ENCODE measurements around the gene SLC9A3. TPM values are rescaled to one million over a fixed set of nuclear protein-coding genes. Genes with fewer than 3 reads are reported as not detected.

Gene SLC9A3
- total RNA-seq, 1 experiment from 2014 or later = 1.5 TPM

DNA sequence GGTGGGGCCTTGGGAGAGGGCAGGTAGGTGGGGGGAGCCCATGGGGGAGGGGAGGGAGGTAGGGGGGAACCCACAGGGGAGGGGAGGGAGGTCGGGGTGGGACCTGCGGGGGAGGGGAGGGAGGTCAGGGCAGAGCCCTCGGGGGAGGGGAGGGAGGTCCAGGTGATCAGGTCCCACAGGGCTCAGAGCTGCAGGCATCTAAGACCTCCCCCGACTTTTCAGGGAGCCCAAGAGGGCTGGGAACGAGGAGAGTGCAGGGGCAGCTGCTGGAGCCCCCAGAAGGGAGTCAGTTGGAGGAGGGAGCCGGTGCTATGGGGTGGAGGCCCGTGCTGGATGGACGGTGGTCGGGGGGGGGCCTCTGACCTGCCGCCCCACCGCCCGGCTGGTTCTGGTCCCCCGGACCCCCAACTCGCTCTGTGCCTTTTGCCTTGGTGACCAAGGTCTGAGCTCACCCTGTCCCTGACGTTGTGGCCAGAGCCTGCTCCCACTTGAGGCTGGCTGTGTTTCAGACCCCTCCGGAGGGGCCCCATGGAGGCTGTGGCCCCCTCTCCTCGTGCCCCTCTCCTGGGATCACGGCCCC lies 31.8 kb downstream of the SLC9A3 start:
- Histone ChIP-seq H3K79me2 (ENCODE audit: insufficient read depth, low read length) (no peaks in the 10 kb centered on the region), H3K9me3 (ENCODE audit: control insufficient read depth in 1 of 2, insufficient read depth in 1 of 2, low read depth in 1 of 2, low read length in 2 of 2) (no peaks in the 10 kb centered on the region), H3K9ac (ENCODE audit: low read length) (no peak overlapping the region), H4K20me1 (ENCODE audit: insufficient read depth) (no peaks in the 10 kb centered on the region), H3K27me3 (ENCODE audit: insufficient read depth, low read length) (no peaks in the 10 kb centered on the region), H3K4me1 (ENCODE audit: control insufficient read depth in 1 of 2, insufficient read depth in 2 of 2, low read length in 2 of 2) (no peaks in the 10 kb centered on the region), H3K4me3 (replicated peaks in 1 of 2; ENCODE audit: low read depth in 1 of 2, low read length in 2 of 2) (no peak overlapping the region), H2AFZ (ENCODE audit: low read depth, low read length, poor library complexity, severe bottlenecking) (no peak overlapping the region), H3K27ac (ENCODE audit: low read depth, low read length) (no peak overlapping the region), H3K36me3 (ENCODE audit: control insufficient read depth in 1 of 2, insufficient read depth in 2 of 2, low read length in 2 of 2) (no peaks in the 10 kb centered on the region), H3K4me2 (ENCODE audit: low read length) (no peak overlapping the region), H3K9me2 (ENCODE audit: insufficient read depth) (no peaks in the 10 kb centered on the region)
- ChIA-PET RAD21 (ENCODE audit: low non-redundant PET in 1 of 2, low total read pairs in 2 of 2, uncharacterized antibody in 2 of 2, unreplicated experiment in 2 of 2) (no interaction called here), POLR2A (no interaction called here), CTCF (no interaction called here)
- BruUV-seq (replicated peaks) = no TSS peak
- intact Hi-C loops (cut with micrococcal nuclease) = no loop called here
- ATAC-seq (no peak), DNase-seq (ENCODE audit: low read depth, low spot score) (no peak)
- TF ChIP-seq JUND (IDR thresholded peaks at IDR 0.05) (no peak), TCF7L2 (IDR thresholded peaks at IDR 0.05; ENCODE audit: borderline replicate concordance, extremely low read depth, insufficient read depth, insufficient read length) (no peak), CEBPB (IDR thresholded peaks at IDR 0.05; ENCODE audit: low read depth) (no peak), EZH2phosphoT487 (IDR thresholded peaks at IDR 0.05; ENCODE audit: borderline replicate concordance) (no peak), ZNF274 (IDR thresholded peaks at IDR 0.05; ENCODE audit: low read depth, low read length) (no peak), CBX3 (IDR thresholded peaks at IDR 0.05; ENCODE audit: low read depth) (no peak), EGR1 (IDR thresholded peaks at IDR 0.05; ENCODE audit: low read depth) (no peak), POLR2AphosphoS5 (IDR thresholded peaks at IDR 0.05; ENCODE audit: low read depth, low read length) (no peak), EZH2 (IDR thresholded peaks at IDR 0.05) (no peak), FOSL1 (IDR thresholded peaks at IDR 0.05; ENCODE audit: low read depth) (no peak)
- TF ChIP-seq, protein P1, sequence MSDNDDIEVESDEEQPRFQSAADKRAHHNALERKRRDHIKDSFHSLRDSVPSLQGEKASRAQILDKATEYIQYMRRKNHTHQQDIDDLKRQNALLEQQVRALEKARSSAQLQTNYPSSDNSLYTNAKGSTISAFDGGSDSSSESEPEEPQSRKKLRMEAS (IDR thresholded peaks at IDR 0.05) = no peak
- TF ChIP-seq, protein P2, sequence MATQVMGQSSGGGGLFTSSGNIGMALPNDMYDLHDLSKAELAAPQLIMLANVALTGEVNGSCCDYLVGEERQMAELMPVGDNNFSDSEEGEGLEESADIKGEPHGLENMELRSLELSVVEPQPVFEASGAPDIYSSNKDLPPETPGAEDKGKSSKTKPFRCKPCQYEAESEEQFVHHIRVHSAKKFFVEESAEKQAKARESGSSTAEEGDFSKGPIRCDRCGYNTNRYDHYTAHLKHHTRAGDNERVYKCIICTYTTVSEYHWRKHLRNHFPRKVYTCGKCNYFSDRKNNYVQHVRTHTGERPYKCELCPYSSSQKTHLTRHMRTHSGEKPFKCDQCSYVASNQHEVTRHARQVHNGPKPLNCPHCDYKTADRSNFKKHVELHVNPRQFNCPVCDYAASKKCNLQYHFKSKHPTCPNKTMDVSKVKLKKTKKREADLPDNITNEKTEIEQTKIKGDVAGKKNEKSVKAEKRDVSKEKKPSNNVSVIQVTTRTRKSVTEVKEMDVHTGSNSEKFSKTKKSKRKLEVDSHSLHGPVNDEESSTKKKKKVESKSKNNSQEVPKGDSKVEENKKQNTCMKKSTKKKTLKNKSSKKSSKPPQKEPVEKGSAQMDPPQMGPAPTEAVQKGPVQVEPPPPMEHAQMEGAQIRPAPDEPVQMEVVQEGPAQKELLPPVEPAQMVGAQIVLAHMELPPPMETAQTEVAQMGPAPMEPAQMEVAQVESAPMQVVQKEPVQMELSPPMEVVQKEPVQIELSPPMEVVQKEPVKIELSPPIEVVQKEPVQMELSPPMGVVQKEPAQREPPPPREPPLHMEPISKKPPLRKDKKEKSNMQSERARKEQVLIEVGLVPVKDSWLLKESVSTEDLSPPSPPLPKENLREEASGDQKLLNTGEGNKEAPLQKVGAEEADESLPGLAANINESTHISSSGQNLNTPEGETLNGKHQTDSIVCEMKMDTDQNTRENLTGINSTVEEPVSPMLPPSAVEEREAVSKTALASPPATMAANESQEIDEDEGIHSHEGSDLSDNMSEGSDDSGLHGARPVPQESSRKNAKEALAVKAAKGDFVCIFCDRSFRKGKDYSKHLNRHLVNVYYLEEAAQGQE (IDR thresholded peaks at IDR 0.05; ENCODE audit: low read depth) = no peak
- TF ChIP-seq, protein P3, sequence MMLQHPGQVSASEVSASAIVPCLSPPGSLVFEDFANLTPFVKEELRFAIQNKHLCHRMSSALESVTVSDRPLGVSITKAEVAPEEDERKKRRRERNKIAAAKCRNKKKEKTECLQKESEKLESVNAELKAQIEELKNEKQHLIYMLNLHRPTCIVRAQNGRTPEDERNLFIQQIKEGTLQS (IDR thresholded peaks at IDR 0.05) = no peak
